GM19023 (cell line): ENCODE measurements around the gene ANKLE2.

Source experiments
- ATAC-seq: cut with Tn5 transposase; IDR thresholded peaks from one replicate; pipeline ENCODE4 v1.9.1; 2021; ENCODE audit warnings: mild to moderate bottlenecking, moderate library complexity; ENCODE audit not compliant: unreplicated experiment

ANKLE2 gene

GRCh38 chr12:132747395-132747794, 14.2 kb downstream of the ANKLE2 start:
- no peak for ATAC-seq

- no peak for ATAC-seq
These were observed 15.0 kb downstream of the ANKLE2 start for GRCh38 chr12:132746613-132747012.

GRCh38 chr12:132743831-132744230, 17.8 kb downstream of the ANKLE2 start:
- no peak for ATAC-seq

- ATAC-seq: no peak
These were observed 20.0 kb downstream of the ANKLE2 start for GRCh38 chr12:132741620-132742019.

- no peak for ATAC-seq
These were observed 21.0 kb downstream of the ANKLE2 start for GRCh38 chr12:132740652-132741051.

GRCh38 chr12:132740313-132740646, 21.4 kb downstream of the ANKLE2 start:
- no peak for ATAC-seq

GRCh38 chr12:132739600-132740312, 21.9 kb downstream of the ANKLE2 start:
- no peak for ATAC-seq

- no peak for ATAC-seq
These were observed 24.7 kb downstream of the ANKLE2 start for GRCh38 chr12:132736913-132737312.

GRCh38 chr12:132736378-132736777, 25.3 kb downstream of the ANKLE2 start:
- ATAC-seq: no peak

- ATAC-seq: no peak
These were observed 26.1 kb downstream of the ANKLE2 start for GRCh38 chr12:132735496-132735895.

GRCh38 chr12:132734206-132734605, 27.4 kb downstream of the ANKLE2 start:
- ATAC-seq: no peak

- no peak for ATAC-seq
These were observed 30.1 kb downstream of the ANKLE2 start for GRCh38 chr12:132731574-132731973.

GRCh38 chr12:132730353-132730752, 31.3 kb downstream of the ANKLE2 start:
- no peak for ATAC-seq

- no peak for ATAC-seq
These were observed 31.9 kb downstream of the ANKLE2 start for GRCh38 chr12:132729541-132730320.

GRCh38 chr12:132728502-132728901, 33.1 kb downstream of the ANKLE2 start:
- no peak for ATAC-seq

GRCh38 chr12:132727091-132727794, 34.4 kb downstream of the ANKLE2 start:
- ATAC-seq: no peak

GRCh38 chr12:132726386-132726785, 35.2 kb downstream of the ANKLE2 start:
- no peak for ATAC-seq

GRCh38 chr12:132724506-132725241, 37.0 kb downstream of the ANKLE2 start:
- no peak for ATAC-seq

GRCh38 chr12:132723764-132724140, 37.9 kb downstream of the ANKLE2 start:
- ATAC-seq: no peak

GRCh38 chr12:132723015-132723763, 38.4 kb downstream of the ANKLE2 start:
- ATAC-seq: no peak
